Chondrocyte (in vitro differentiated cells): ENCODE data around the gene RAI1. TPM values are rescaled to one million over a fixed set of nuclear protein-coding genes. Genes with fewer than 3 reads are reported as not detected.

ENCODE experiments used
- DNase-seq: peaks from one replicate; pipeline ENCODE4 v3.0.0; 2021; ENCODE audit warnings: mixed read lengths, low spot score
- H3K27ac Mint-ChIP-seq: one replicate; pipeline ENCODE4 v1.8.0; 2021; ENCODE audit warnings: mild to moderate bottlenecking, moderate library complexity, mixed read lengths; ENCODE audit not compliant: unreplicated experiment
- H3K27me3 Mint-ChIP-seq: 2 replicates; pipeline ENCODE4 v1.8.0; 2021; ENCODE audit warnings: low read depth, mixed read lengths
- H3K36me3 Mint-ChIP-seq: 2 replicates; pipeline ENCODE4 v1.8.0; 2021; ENCODE audit warnings: low read depth, mixed read lengths
- H3K4me1 Mint-ChIP-seq: 2 replicates; pipeline ENCODE4 v1.8.0; 2021; ENCODE audit warnings: low read depth, mild to moderate bottlenecking, mixed read lengths
- H3K4me3 Mint-ChIP-seq: one replicate; pipeline ENCODE4 v1.8.0; 2021; ENCODE audit warnings: mild to moderate bottlenecking, moderate library complexity, mixed read lengths; ENCODE audit not compliant: unreplicated experiment
- H3K9me3 Mint-ChIP-seq: 2 replicates; pipeline ENCODE4 v1.8.0; 2021; ENCODE audit warnings: low read depth, mixed read lengths
- total RNA-seq: library from RNA; stranded (reverse); gene quantifications from 3 replicates; pipeline ENCODE4 v1.2.1, GENCODE V29; 2021
- TF ChIP-seq, protein P1 (sequence below): fragments of 200-600 bp; sonication (generic); IDR thresholded peaks from 2 replicates; pipeline ENCODE4 v1.5.0; 2021; ENCODE audit warnings: antibody characterized with exemption, mild to moderate bottlenecking, moderate library complexity

RAI1 gene
- total RNA-seq, 1 donor from 2014 or later: 28.7 TPM

DNA sequence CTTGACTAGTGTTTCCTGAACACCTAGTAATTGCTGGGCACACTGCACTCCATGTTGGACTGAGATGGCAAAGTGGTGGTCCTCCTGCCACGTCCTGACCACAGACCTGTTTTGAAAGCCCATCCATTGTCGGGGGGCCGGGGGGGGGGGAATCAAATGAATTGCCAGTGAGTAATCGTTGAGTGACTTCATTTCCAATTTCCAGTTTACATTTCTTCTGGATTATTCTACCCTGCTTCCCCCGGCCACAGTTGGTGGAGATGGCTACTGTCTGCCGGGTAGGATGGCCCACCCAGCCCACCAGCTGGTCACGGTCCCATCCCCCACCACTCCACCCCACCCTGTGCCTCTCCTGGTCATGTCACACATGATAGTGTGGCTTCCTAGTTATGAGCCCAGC lies 18.2 kb downstream of the RAI1 start:
- no peaks in the 10 kb centered on the region for H3K9me3 Mint-ChIP-seq
- no peak overlapping the region for H3K4me3 Mint-ChIP-seq
- peaks cover 71% of the 10 kb centered on the region for H3K4me1 Mint-ChIP-seq
- DNase-seq: no peak
- H3K27me3 Mint-ChIP-seq: no peaks in the 10 kb centered on the region
- no peaks in the 10 kb centered on the region for H3K36me3 Mint-ChIP-seq
- peak overlapping the region; percentile 87 for H3K27ac Mint-ChIP-seq
- TF ChIP-seq, protein P1, sequence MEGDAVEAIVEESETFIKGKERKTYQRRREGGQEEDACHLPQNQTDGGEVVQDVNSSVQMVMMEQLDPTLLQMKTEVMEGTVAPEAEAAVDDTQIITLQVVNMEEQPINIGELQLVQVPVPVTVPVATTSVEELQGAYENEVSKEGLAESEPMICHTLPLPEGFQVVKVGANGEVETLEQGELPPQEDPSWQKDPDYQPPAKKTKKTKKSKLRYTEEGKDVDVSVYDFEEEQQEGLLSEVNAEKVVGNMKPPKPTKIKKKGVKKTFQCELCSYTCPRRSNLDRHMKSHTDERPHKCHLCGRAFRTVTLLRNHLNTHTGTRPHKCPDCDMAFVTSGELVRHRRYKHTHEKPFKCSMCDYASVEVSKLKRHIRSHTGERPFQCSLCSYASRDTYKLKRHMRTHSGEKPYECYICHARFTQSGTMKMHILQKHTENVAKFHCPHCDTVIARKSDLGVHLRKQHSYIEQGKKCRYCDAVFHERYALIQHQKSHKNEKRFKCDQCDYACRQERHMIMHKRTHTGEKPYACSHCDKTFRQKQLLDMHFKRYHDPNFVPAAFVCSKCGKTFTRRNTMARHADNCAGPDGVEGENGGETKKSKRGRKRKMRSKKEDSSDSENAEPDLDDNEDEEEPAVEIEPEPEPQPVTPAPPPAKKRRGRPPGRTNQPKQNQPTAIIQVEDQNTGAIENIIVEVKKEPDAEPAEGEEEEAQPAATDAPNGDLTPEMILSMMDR: no peak

DNA sequence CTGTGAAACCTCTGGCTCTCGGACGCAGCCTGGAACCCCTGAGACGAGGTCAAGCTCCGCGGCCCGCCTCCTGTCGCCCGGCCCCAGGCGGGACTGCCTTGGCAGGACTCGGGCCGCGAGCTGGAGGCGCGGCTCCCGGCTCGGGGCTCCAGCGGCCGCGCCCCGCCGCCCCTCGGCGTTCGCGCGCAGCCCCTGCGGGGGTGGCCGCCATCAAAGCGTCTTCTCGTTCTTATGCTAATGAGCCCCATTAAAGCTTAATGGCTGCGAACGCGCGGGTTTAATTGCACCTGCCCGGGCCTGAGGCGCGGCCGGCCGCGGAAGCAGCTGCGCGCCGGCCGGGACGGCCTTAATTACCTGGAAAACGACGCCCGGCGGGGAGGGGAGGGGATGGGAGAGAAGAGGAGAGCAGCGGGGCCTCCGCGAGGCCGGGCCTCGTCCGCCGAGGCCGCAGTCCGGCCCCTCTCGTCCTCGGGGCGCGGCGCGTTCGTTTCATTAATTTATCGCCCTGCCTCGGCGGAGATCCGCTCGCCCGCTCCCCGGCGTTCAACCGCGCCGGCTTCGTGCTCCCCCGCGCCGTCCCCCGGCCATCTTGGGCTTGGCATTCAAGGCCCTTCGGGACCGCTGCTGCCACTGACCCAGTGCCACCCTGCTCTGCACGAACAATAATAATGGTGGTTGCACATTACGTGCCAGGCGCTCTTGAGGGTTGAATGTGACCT lies 19.2 kb downstream of the RAI1 start:
- no peaks in the 10 kb centered on the region for H3K27me3 Mint-ChIP-seq
- H3K4me1 Mint-ChIP-seq: peaks cover 68% of the 10 kb centered on the region

DNA sequence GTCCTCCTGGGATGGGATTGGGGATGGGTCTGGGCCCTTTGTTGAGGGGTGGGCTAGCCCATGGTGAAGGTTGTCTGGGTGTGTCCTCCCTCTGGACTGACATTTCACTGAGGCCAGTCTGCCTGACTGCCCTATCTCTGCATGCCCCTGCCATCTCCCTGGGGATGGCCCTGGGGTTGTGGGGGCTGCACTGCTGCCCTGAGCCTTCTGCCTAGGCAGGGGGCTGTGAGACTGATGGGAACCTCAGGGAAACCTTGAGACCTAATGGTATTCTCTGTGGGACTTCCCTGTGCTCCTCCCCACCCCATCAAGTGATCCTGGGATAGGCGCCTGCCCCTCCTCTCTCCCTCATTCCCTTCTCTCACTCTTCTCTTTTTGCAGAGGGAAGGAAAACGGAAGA lies 19.9 kb downstream of the RAI1 start:
- H3K27me3 Mint-ChIP-seq: no peaks in the 10 kb centered on the region

More for the DNA sequence above, 19.2 kb downstream of the RAI1 start:
- DNase-seq: no peak
- Mint-ChIP-seq H3K9me3 (no peaks in the 10 kb centered on the region), H3K36me3 (no peaks in the 10 kb centered on the region), H3K27ac (no peak overlapping the region), H3K4me3 (no peak overlapping the region)
- TF ChIP-seq, protein P1: no peak

DNA sequence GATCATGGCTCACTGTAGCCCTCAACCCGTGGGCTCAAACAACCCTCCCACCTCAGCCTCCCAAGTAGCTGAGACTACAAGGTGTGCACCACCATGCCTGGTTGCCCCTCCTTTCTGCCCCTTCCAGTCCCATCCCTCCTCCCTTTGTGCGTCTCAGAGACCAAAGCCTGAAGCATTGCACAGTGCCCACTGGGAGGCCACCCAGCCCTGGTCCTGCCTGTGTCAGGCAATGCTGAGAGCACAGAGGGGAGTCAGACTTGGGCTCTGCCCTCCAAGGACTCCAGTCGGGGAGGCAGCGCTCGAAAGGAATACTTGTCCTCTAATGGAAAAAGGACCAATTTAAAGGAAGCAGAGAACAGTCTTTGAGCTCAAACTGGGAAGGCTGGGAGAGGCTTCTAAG lies 20.4 kb downstream of the RAI1 start:
- TF ChIP-seq, protein P1: no peak
- H3K27me3 Mint-ChIP-seq: no peaks in the 10 kb centered on the region
- peaks cover 63% of the 10 kb centered on the region for H3K4me1 Mint-ChIP-seq
- no peaks in the 10 kb centered on the region for H3K9me3 Mint-ChIP-seq
- no peak for DNase-seq
- H3K36me3 Mint-ChIP-seq: peaks cover 1% of the 10 kb centered on the region
- peak overlapping the region; percentile 22 for H3K27ac Mint-ChIP-seq
- no peak overlapping the region for H3K4me3 Mint-ChIP-seq

More for the DNA sequence above, 19.9 kb downstream of the RAI1 start:
- no peak for DNase-seq
- H3K9me3 Mint-ChIP-seq: no peaks in the 10 kb centered on the region
- H3K4me3 Mint-ChIP-seq: no peak overlapping the region
- H3K36me3 Mint-ChIP-seq: peaks cover under 1% of the 10 kb centered on the region
- H3K27ac Mint-ChIP-seq: peak overlapping the region; percentile 22
- TF ChIP-seq, protein P1: no peak
- H3K4me1 Mint-ChIP-seq: peaks cover 63% of the 10 kb centered on the region

DNA sequence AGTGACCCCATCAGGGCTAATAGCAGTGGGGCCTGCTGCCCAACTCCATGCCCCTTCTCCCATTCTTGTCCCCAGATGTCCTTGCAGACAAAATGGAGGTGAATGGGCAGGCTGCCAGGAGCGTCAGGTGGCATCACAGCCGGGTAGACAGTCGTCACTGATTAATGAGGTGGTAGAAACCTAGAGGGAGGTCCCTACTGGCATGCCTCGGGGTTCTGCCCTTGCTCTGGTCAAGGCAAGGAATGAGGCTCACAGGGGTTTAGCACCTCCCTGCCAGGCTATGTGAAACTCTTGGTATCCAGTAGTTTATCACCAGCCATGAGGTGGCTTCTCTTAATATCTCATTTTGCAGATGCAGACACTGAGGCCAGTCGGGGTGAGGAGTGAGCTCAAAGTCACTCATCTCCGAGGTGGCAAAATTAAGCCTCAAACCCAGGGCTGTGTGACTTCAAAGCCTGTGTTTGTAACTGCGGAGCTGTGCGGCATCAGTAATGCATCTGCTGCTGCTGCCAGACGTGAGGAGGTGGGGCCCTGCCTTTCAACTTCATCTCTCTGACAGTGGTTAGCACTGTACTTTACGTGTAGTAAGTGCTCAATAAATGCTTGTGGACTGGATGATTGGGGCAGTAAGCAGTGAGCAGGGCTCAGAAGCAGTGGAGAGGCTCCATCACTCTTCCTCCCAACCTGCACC lies 21.3 kb downstream of the RAI1 start:
- Mint-ChIP-seq H3K27ac (no peak overlapping the region), H3K27me3 (no peaks in the 10 kb centered on the region), H3K4me3 (no peak overlapping the region), H3K9me3 (no peaks in the 10 kb centered on the region), H3K4me1 (peaks cover 61% of the 10 kb centered on the region), H3K36me3 (peaks cover 1% of the 10 kb centered on the region)
- no peak for DNase-seq
- TF ChIP-seq, protein P1: no peak
